Neural cell (in vitro differentiated cells): ENCODE measurements around the gene ATMIN.

Experiments used
- CTCF ChIP-seq: fragments of 450-650 bp; IDR thresholded peaks from 2 replicates; pipeline ENCODE4 v1.5.1; 2014; ENCODE audit warnings: antibody characterized with exemption, mild to moderate bottlenecking, moderate library complexity; ENCODE audit not compliant: poor library complexity, severe bottlenecking
- RAD21 ChIP-seq: fragments of 450-650 bp; conservative IDR thresholded peaks from 2 replicates; pipeline ENCODE4 v1.6.1; 2014; ENCODE audit warnings: antibody characterized with exemption, mild to moderate bottlenecking, moderate library complexity

GRCh38 chr16:80996688-80997138 lies 38.9 kb upstream of the ATMIN start:
- TF ChIP-seq RAD21 (no peak), CTCF (no peak)
